Measurements from ENCODE around the gene ACTRT1.

The ACTRT1 gene

DNA sequence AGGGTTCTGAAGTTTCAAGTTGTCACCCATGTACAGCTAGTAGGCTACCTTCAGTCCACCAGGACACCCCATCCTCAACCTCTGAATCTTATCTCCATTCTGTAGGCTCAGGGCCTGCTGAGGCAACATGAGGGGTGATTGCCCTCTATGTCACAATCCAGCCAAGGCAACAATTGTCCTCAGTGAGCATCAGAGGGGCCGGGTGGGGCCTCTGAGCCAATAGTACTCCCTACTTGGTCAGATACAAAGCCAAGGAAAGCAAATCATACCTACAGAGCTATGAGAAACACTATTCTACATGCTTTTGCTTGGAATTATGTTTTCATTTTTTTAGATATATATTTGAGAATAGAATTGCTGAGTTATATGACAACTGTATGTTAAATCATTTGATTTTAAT lies at the start of gene ACTRT1:
Gene ACTRT1, minus strand, starts transcription at position 101 of the 400 bp plus-strand sequence. CDS start 197 bp downstream, outside the sequence.
- no peak for DNase-seq (ENCODE audit: low spot score)

DNA sequence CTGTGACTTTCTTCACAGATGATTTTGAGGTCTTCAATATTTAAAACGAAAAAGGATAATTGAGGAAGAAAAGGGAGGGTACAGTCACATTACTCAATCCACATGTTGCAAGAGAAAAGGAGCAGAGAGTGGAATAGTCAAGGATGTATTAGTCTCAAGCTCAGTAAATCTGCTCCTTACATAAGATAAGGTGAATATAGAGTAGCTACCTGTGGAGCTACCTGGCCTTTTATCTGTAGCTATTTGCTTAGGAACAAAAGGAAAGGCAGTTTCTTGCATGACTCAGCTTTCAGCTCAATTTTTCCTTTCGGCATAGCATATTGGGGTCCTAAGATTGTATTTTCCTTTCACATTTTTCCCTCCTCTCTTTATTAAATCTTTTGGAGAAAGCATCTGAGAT lies 26.3 kb upstream of the ACTRT1 start:
- no peak for DNase-seq (ENCODE audit: low spot score)

- DNase-seq (ENCODE audit: low spot score) = no peak
Measured at GRCh38 chrX:128057421-128057820, 5.2 kb upstream of the ACTRT1 start.

DNA sequence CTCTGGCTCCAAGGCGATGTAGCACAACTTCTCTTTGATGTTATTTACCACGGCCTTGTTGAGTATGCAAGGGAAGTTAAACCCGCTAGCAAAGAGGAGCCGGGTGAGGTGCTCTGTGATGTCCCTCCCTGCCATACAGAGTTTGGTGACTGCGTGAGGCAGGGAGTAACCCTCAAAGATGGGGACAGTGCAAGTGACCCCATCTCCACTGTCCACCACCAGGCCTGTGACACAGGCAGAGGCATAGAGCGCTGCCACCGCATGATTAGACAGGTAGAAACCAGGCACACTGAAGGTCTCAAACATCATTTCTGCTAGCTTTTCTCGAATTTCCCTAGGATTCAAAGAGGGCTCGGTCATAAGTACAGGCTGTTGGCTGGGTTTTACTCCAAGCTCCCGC lies 677 bp downstream of the ACTRT1 start:
- no peak for DNase-seq (ENCODE audit: low spot score)

DNA sequence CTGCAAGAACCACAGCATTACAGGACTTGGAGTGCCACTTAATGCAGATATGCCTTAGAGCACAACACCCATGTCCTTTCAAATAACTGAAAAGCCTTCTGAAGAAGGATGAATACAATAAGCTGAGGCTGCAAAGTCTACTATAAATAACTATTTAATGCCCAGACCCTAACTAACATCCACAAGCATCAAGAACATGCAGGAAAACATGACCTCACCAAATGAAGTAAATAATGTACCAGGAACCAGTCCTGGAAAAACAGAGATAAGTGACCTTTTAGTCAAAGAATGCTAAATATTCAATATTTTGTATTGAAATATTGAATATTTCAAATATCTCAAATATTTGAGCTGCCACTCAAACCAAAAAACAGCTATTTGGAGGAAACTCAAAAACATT lies 16.9 kb downstream of the ACTRT1 start:
- no peak for DNase-seq (ENCODE audit: low spot score)

DNA sequence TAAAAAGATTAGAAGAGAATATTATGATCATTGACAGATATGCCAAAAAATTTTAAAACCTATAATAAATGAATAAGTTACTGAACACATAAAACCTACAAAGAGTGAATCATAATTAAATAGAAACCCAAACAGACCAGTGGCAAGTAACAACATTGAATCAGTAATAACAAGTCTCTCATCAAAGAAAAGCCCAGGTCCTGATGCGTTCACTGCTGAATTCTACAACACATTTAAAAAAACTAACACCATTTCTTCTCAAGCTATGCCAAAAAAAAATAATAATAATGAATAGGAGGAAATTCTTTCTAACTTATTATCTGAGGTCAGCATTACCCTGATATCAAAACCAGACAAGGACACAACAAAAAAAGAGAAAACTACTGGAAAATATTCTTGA lies 30.6 kb downstream of the ACTRT1 start:
- DNase-seq (ENCODE audit: low spot score) = no peak

- DNase-seq (ENCODE audit: low spot score) = no peak
Measured at GRCh38 chrX:128020701-128021100, 31.5 kb downstream of the ACTRT1 start.

DNA sequence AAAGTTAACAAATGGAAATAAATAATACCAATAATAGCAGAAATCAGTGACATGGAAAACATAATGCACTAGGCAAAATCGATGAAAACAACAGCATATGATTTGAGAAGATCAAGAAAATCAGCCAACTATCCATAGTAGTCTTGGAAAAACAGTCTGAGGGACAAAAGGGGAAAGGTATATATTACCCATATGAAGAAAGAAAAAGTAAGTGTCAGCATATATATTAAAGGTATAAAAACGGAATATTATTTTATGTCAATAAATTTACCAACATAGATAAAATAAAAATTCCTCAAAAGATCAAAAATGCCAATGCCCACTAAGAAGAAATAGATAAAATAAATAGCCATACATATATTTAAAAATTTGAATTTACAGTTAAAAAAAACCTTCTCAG lies 33.0 kb downstream of the ACTRT1 start:
- no peak for DNase-seq (ENCODE audit: low spot score)

DNA sequence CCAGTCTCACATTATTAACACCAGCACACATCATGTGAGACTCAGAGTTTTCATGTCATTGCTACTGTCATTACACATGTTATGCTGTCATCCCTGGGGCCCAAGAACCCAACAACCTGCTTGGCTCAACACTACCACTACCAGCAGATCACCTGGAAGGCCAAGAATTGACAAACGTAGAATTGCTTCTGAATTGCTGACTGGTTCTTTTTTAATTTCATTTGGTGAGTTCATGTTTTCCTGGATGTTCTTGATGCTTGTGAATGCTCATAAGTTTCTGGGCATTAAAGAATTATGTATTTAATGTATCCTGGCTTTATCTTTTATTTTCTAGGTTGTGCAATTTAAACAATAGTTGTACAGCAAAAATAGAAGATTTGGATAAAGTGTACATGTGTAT lies 40.2 kb downstream of the ACTRT1 start:
- DNase-seq (ENCODE audit: low spot score) = no peak

GRCh38 chrX:128007882-128008281 lies 44.3 kb downstream of the ACTRT1 start:
- no peak for DNase-seq (ENCODE audit: low spot score)
